ENCODE data around the gene GBE1.

The GBE1 gene

DNA sequence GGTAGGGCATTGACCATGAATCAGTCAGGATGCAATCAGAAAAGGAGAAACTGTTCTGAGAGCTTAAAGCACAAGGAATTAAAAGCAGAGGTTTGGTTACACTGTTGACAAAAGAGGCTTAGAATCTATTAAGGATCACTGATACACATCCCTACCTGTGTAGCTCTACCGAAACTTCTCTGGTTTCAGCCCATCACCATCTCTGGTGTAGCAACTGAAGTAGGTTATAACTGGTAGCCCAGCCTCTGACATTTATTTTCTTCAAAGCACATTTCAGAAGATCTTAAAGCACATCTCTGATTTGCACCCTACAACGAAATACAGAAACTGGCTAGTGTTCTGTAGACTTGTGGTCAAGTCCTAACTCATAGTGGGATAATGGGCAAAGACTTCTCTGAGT is 283.7 kb downstream of the GBE1 start:
- no peak for DNase-seq (ENCODE audit: insufficient read length, low spot score)
- TF ChIP-seq TAF1 (IDR thresholded peaks at IDR 0.05; ENCODE audit: low read depth, low read length) = no peak
- FAIRE-seq = no peak

DNA sequence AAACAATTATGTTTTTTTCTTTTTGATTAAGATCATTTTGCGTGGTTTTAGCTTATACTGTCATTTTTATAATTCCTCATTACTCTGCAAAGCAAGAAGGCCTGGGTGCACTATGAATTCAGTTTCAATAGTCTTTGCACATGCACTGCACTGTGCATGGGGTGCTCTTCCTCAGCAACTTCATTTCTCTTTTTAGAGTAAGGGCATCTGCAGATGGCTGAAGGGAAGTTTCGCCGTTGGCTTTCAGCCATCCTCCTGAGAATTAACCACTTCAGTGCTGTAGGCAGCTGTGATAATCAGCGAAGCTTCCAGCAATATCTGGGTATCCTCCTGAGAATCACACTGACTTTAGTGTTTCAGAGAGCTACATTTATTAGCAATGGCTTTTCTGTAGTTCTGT is 284.8 kb downstream of the GBE1 start:
- FAIRE-seq = no peak

DNA sequence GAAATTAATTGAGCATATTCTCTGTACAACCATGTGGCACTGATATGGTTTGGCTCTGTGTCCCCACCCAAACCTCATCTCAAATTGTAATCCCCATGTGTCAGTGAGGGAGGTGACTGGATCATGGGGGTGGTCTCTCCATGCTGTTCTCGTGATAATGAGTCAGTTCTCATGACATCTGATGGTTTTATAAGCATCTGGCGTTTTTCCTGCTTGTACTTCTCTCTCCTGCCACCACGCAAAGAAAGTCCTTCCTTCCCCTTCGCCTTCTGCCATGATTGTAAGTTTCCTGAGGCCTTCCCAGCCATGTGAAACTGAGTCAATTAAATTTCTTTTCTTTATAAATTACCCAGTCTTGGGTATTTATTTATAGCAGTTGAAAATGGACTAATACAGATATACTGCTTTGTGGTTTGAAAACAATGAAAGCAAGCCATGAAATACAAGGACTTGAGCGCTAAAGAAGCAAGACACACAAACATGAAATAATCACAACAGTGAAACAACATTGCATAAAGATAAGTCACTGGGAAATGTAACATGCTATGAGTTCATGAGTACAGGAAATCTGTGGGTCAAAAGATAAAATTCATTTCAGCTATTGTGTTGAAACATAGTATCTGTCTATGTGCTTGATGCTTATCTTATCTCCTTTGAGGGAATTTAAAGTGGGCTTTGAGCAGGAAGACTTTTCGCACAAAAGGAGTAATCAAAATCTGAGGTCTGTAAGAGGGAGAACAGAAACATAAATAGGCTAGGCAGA is 288.7 kb downstream of the GBE1 start:
- TF ChIP-seq PAX5 (IDR thresholded peaks at IDR 0.05; ENCODE audit: insufficient read depth, low read length, severe bottlenecking) = no peak
- no peak for TF ChIP-seq TAF1 (IDR thresholded peaks at IDR 0.05; ENCODE audit: low read depth, low read length)
- TF ChIP-seq POLR2AphosphoS5 (IDR thresholded peaks at IDR 0.05; ENCODE audit: low read depth, low read length) = no peak
- TF ChIP-seq POLR2A (IDR thresholded peaks at IDR 0.05; ENCODE audit: low read depth, low read length) = no peak
- TF ChIP-seq SPI1 (IDR thresholded peaks at IDR 0.05; ENCODE audit: low read depth, low read length) = no peak
- no peak for TF ChIP-seq POU2F2 (IDR thresholded peaks at IDR 0.05; ENCODE audit: low read depth, low read length)
- FAIRE-seq = no peak
- no peak for DNase-seq (ENCODE audit: insufficient read length, low spot score)

More for the DNA sequence above, 284.8 kb downstream of the GBE1 start:
- TF ChIP-seq SPI1 (IDR thresholded peaks at IDR 0.05; ENCODE audit: low read depth, low read length) = no peak
- TF ChIP-seq POLR2A (IDR thresholded peaks at IDR 0.05; ENCODE audit: low read depth, low read length) = no peak
- TF ChIP-seq POLR2AphosphoS5 (IDR thresholded peaks at IDR 0.05; ENCODE audit: low read depth, low read length) = no peak
- no peak for TF ChIP-seq TAF1 (IDR thresholded peaks at IDR 0.05; ENCODE audit: low read depth, low read length)
- TF ChIP-seq POU2F2 (IDR thresholded peaks at IDR 0.05; ENCODE audit: low read depth, low read length) = no peak
- TF ChIP-seq PAX5 (IDR thresholded peaks at IDR 0.05; ENCODE audit: insufficient read depth, low read length, severe bottlenecking) = no peak
- DNase-seq (ENCODE audit: insufficient read length, low spot score) = no peak

DNA sequence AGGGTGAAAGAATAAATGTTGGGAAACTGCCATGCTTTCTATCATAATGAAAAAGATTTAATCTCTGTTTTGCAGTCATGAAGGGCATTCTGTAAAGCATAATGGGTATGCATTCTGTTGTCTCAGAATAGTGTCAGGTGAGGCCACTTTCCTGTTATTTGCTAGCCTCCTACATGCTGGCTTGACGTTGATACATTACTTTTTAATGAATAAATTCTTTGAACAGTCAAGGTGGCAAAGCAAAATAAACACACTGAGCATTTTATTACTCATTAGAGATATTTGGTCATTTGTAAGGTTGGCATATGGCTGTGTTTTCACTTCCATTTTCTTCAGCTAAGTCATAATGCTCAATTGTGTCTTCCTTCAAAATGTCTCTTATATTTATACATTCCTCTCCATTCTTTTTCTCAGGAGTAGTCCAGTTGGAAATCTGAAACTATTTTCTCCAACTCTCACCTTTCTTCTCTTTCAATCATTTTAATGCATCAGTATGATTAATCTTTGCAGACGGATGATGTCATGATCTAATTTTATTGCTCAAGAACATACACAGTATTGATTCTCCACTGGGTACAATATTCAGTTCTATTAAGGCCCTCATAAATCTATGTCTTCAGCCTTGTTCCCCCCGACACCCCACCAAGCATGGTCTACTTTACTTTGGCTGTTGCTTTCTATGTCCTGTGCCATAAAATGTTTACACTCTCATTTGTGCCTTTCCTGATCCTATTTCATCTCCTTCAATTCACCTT is 290.7 kb downstream of the GBE1 start:
- no peak for DNase-seq (ENCODE audit: insufficient read length, low spot score)
- TF ChIP-seq POLR2A (IDR thresholded peaks at IDR 0.05; ENCODE audit: low read depth, low read length) = no peak
- TF ChIP-seq POU2F2 (IDR thresholded peaks at IDR 0.05; ENCODE audit: low read depth, low read length) = no peak
- no peak for TF ChIP-seq SPI1 (IDR thresholded peaks at IDR 0.05; ENCODE audit: low read depth, low read length)
- no peak for TF ChIP-seq TAF1 (IDR thresholded peaks at IDR 0.05; ENCODE audit: low read depth, low read length)
- no peak for TF ChIP-seq PAX5 (IDR thresholded peaks at IDR 0.05; ENCODE audit: insufficient read depth, low read length, severe bottlenecking)
- FAIRE-seq = no peak

DNA sequence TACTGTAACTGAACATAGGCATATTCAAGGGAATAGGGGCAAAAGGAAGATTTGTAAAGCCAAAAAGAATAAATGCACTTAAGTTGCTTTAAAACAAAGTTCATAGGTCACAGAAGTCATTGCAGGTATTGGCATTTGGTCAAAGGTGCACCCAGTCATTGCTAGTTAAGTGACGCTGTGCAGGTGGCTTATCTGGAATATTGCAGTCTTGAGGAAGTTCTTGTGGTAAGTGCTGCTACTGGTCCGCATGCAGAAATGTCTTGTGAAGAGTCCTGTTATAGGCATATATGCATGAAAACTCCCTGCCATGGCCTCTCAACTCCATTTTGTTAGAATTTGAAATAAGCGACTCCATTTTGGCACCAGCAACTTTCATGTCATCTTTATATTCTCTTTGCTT is 293.1 kb downstream of the GBE1 start:
- DNase-seq (ENCODE audit: insufficient read length, low spot score) (no peak), FAIRE-seq (no peak)
- TF ChIP-seq POU2F2 (IDR thresholded peaks at IDR 0.05; ENCODE audit: low read depth, low read length) (no peak), POLR2AphosphoS5 (IDR thresholded peaks at IDR 0.05; ENCODE audit: low read depth, low read length) (no peak), SPI1 (IDR thresholded peaks at IDR 0.05; ENCODE audit: low read depth, low read length) (no peak), POLR2A (IDR thresholded peaks at IDR 0.05; ENCODE audit: low read depth, low read length) (no peak), TAF1 (IDR thresholded peaks at IDR 0.05; ENCODE audit: low read depth, low read length) (no peak), PAX5 (IDR thresholded peaks at IDR 0.05; ENCODE audit: insufficient read depth, low read length, severe bottlenecking) (no peak)

DNA sequence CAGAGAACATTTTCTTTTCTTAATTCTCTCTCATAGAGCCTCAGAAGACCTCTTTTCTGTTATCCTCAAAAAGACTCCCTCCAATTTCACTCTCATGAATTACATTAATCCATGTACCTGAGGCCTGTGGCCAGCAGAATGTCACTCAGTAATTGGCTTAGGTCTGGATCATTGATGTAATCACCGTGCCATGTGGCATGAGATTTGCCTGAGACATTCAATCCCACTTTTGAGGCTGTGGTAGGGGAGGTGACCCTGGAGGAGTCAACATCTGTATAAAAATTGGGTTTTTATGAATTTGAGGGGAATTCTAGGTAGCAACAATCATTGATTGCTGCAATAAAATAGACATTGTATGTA is 295.3 kb downstream of the GBE1 start:
- TF ChIP-seq TAF1 (IDR thresholded peaks at IDR 0.05; ENCODE audit: low read depth, low read length) (no peak), POU2F2 (IDR thresholded peaks at IDR 0.05; ENCODE audit: low read depth, low read length) (no peak), SPI1 (IDR thresholded peaks at IDR 0.05; ENCODE audit: low read depth, low read length) (no peak), POLR2A (IDR thresholded peaks at IDR 0.05; ENCODE audit: low read depth, low read length) (no peak), POLR2AphosphoS5 (IDR thresholded peaks at IDR 0.05; ENCODE audit: low read depth, low read length) (no peak), PAX5 (IDR thresholded peaks at IDR 0.05; ENCODE audit: insufficient read depth, low read length, severe bottlenecking) (no peak)
- no peak for FAIRE-seq

DNA sequence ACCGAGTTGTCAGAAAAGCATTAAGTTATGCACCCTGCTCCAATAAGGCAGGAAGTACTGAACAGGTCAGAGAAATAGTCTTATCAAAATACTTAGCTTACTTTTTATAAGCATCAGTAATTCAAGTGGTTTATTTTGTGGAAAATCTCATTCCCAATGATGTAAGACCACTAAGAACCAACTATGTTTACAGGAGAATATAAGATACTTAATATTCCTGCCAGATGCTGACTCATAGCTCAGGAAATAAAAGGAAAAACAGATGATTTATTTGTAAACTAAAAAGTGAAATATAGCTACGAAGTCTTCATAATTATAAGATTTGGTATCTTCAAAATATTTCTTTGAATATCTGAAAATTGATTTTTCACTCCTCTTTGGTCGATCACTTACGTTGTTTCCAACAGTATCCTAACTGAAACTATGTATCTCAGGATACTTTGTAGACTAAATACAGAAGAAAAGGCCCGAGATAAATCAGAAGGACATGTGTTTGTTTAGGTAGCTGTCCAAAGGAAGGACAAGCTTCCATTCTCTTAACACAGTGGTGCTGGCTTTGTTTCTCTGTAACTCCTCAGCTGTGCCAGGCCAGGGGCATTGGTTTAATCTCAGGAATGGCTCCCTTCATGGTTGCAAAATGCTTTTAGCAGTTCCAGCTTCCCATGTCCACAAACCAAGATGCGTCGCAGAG is 295.8 kb downstream of the GBE1 start:
- FAIRE-seq = no peak

More for the DNA sequence above, 295.3 kb downstream of the GBE1 start:
- no peak for DNase-seq (ENCODE audit: insufficient read length, low spot score)

DNA sequence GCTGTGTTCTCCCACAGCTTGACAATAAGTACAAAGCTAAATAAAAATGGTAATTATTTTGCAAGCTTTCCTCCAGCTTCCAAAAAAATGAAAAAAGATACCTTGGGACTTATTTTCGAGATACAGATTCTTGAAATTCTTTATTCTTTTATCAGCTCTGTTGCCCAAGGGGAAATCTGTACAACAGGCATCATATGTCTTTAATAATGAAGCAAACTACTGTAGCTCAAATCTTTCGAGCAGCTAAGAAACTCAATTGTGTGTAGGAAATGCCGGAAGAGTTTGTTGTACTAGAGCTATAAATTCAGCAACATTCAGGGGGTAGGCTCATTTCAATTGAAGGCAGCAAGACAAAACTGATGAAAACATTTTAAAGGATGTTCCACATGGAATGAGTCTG is 297.7 kb downstream of the GBE1 start:
- FAIRE-seq = no peak
- no peak for TF ChIP-seq SPI1 (IDR thresholded peaks at IDR 0.05; ENCODE audit: low read depth, low read length)
- TF ChIP-seq POLR2A (IDR thresholded peaks at IDR 0.05; ENCODE audit: low read depth, low read length) = no peak
- DNase-seq (ENCODE audit: insufficient read length, low spot score) = no peak

More for the DNA sequence above, 295.8 kb downstream of the GBE1 start:
- TF ChIP-seq PAX5 (IDR thresholded peaks at IDR 0.05; ENCODE audit: insufficient read depth, low read length, severe bottlenecking) = no peak
- TF ChIP-seq TAF1 (IDR thresholded peaks at IDR 0.05; ENCODE audit: low read depth, low read length) = no peak
- no peak for TF ChIP-seq POLR2AphosphoS5 (IDR thresholded peaks at IDR 0.05; ENCODE audit: low read depth, low read length)
- TF ChIP-seq SPI1 (IDR thresholded peaks at IDR 0.05; ENCODE audit: low read depth, low read length) = no peak
- no peak for TF ChIP-seq POU2F2 (IDR thresholded peaks at IDR 0.05; ENCODE audit: low read depth, low read length)
- TF ChIP-seq POLR2A (IDR thresholded peaks at IDR 0.05; ENCODE audit: low read depth, low read length) = no peak
- DNase-seq (ENCODE audit: insufficient read length, low spot score) = no peak

DNA sequence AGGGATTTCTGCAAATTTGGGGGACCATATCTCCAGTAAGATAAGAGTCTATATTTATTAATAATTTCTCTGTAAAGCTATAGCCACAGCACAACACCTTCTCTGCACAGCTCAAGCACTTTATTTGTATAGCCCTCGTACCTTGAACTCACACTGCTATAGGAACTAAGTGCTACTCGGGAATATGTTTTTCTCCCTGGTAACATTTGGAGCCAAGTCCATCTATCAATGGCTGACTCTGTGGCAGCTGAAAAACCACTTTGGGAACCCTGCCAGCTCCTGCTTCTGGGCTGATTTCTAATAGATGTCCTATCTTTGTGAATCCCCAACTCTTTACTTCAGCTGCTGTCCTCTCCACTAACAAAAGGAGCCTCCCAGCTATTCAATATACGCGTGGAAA is 298.5 kb downstream of the GBE1 start:
- TF ChIP-seq POU2F2 (IDR thresholded peaks at IDR 0.05; ENCODE audit: low read depth, low read length) = no peak
- TF ChIP-seq TAF1 (IDR thresholded peaks at IDR 0.05; ENCODE audit: low read depth, low read length) = no peak
- no peak for TF ChIP-seq SPI1 (IDR thresholded peaks at IDR 0.05; ENCODE audit: low read depth, low read length)
- TF ChIP-seq PAX5 (IDR thresholded peaks at IDR 0.05; ENCODE audit: insufficient read depth, low read length, severe bottlenecking) = no peak
- no peak for TF ChIP-seq POLR2A (IDR thresholded peaks at IDR 0.05; ENCODE audit: low read depth, low read length)
- no peak for TF ChIP-seq POLR2AphosphoS5 (IDR thresholded peaks at IDR 0.05; ENCODE audit: low read depth, low read length)
- FAIRE-seq (no peak), DNase-seq (ENCODE audit: insufficient read length, low spot score) (no peak)

Data from GM12891 (cell line).